Measurements from ENCODE around the gene MAP3K4.

GRCh38 chr6:160945516-160946177 lies 45.9 kb upstream of the MAP3K4 start:
- no peak for TF ChIP-seq CTCF (conservative IDR thresholded peaks at IDR 0.05)
- TF ChIP-seq ZFX (IDR thresholded peaks at IDR 0.05) = no peak
